GM23338 (cell line): ENCODE measurements around the gene EMID1. TPM values are rescaled to one million over a fixed set of nuclear protein-coding genes. Genes with fewer than 3 reads are reported as not detected.

Experiments
- ATAC-seq: fragments of 200-7000 bp; cut with Tn5 transposase; 3 replicates; pipeline ENCODE4 v1.9.1; 2020
- DNase-seq: peaks from one replicate; pipeline ENCODE4 v3.0.0-alpha.2; 2015; ENCODE audit warnings: low spot score
- H2AFZ ChIP-seq: fragments of 200-600 bp; sonication (generic); 2 replicates; pipeline ENCODE4 v1.8.0; 2016; ENCODE audit warnings: antibody characterized with exemption, mild to moderate bottlenecking, moderate library complexity
- H3F3A ChIP-seq: fragments of 200-600 bp; sonication (generic); replicated peaks from 2 replicates; pipeline ENCODE4 v1.8.0; 2017; ENCODE audit warnings: antibody characterized with exemption, mixed run types, low read depth
- H3K27ac ChIP-seq: fragments of 200-600 bp; sonication (generic); 2 replicates; pipeline ENCODE4 v1.6.1; 2016; ENCODE audit warnings: low read depth
- H3K27me3 ChIP-seq: fragments of 200-600 bp; sonication (generic); 2 replicates; pipeline ENCODE4 v1.8.0; 2016; ENCODE audit warnings: mild to moderate bottlenecking, mixed run types, moderate library complexity; ENCODE audit not compliant: insufficient read depth
- H3K36me3 ChIP-seq: fragments of 200-600 bp; sonication (generic); 2 replicates; pipeline ENCODE4 v1.8.0; 2016; ENCODE audit warnings: mild to moderate bottlenecking; ENCODE audit not compliant: insufficient read depth
- H3K4me1 ChIP-seq: fragments of 200-600 bp; sonication (generic); 2 replicates; pipeline ENCODE4 v1.8.0; 2016; ENCODE audit warnings: mild to moderate bottlenecking, moderate library complexity; ENCODE audit not compliant: insufficient read depth
- H3K4me2 ChIP-seq: fragments of 200-600 bp; sonication (generic); 2 replicates; pipeline ENCODE4 v1.7.1; 2017; ENCODE audit warnings: mixed run types
- H3K4me3 ChIP-seq: fragments of 200-600 bp; sonication (generic); 2 replicates; pipeline ENCODE4 v1.6.1; 2016; ENCODE audit warnings: mixed run types
- H3K79me2 ChIP-seq: fragments of 200-600 bp; sonication (generic); replicated peaks from 2 replicates; pipeline ENCODE4 v1.8.0; 2017; ENCODE audit warnings: mild to moderate bottlenecking; ENCODE audit not compliant: insufficient read depth
- H3K9me2 ChIP-seq: fragments of 200-600 bp; sonication (generic); 2 replicates; pipeline ENCODE4 v1.8.0; 2017; ENCODE audit not compliant: insufficient read depth
- H4K20me1 ChIP-seq: fragments of 200-600 bp; sonication (generic); replicated peaks from 2 replicates; pipeline ENCODE4 v1.8.0; 2017; ENCODE audit warnings: mild to moderate bottlenecking; ENCODE audit not compliant: insufficient read depth
- H3K27ac Mint-ChIP-seq: 2 replicates; pipeline ENCODE4 v1.8.0; 2020; ENCODE audit warnings: inconsistent platforms, mild to moderate bottlenecking, moderate library complexity, mixed read lengths
- H3K27me3 Mint-ChIP-seq: 3 replicates; pipeline ENCODE4 v1.8.0; 2022; ENCODE audit warnings: low read depth, mild to moderate bottlenecking, moderate library complexity, mixed read lengths, inconsistent platforms; ENCODE audit not compliant: insufficient read depth, poor library complexity
- H3K36me3 Mint-ChIP-seq: 3 replicates; pipeline ENCODE4 v1.8.0; 2021; ENCODE audit warnings: low read depth, mild to moderate bottlenecking, inconsistent platforms, moderate library complexity, mixed read lengths
- H3K4me1 Mint-ChIP-seq: 3 replicates; pipeline ENCODE4 v1.8.0; 2020; ENCODE audit warnings: mild to moderate bottlenecking, inconsistent platforms, mixed read lengths
- H3K4me3 Mint-ChIP-seq: 3 replicates; pipeline ENCODE4 v1.8.0; 2021; ENCODE audit warnings: moderate library complexity, mild to moderate bottlenecking, inconsistent platforms, mixed read lengths
- H3K9me3 Mint-ChIP-seq: 3 replicates; pipeline ENCODE4 v1.8.0; 2020; ENCODE audit warnings: moderate library complexity, mild to moderate bottlenecking, inconsistent platforms, mixed read lengths
- CREB1 ChIP-seq: fragments of 250-450 bp; sonication (Bioruptor Pico); IDR thresholded peaks from 2 replicates; pipeline ENCODE4 v1.5.0; 2020; ENCODE audit warnings: low read depth, mild to moderate bottlenecking, moderate library complexity
- EZH2 ChIP-seq: fragments of 200-600 bp; sonication (generic); IDR thresholded peaks from one replicate; pipeline ENCODE4 v1.8.0; 2017; ENCODE audit warnings: antibody characterized with exemption, mild to moderate bottlenecking, low read depth; ENCODE audit not compliant: unreplicated experiment
- EZH2phosphoT487 ChIP-seq: fragments of 200-600 bp; sonication (generic); IDR thresholded peaks from one replicate; pipeline ENCODE4 v1.8.1; 2018; ENCODE audit warnings: antibody characterized with exemption; ENCODE audit not compliant: unreplicated experiment
- JUNB ChIP-seq: IDR thresholded peaks from one replicate; pipeline ENCODE4 v1.6.1; 2016; ENCODE audit warnings: antibody characterized with exemption; ENCODE audit not compliant: unreplicated experiment
- NANOG ChIP-seq: IDR thresholded peaks from 2 replicates; pipeline ENCODE4 v1.6.1; 2016; ENCODE audit warnings: antibody characterized with exemption, borderline replicate concordance
- POLR2AphosphoS5 ChIP-seq: IDR thresholded peaks from 2 replicates; pipeline ENCODE4 v1.6.1; 2016; ENCODE audit warnings: antibody characterized with exemption, low read depth
- STAT1 ChIP-seq: IDR thresholded peaks from one replicate; pipeline ENCODE4 v1.6.1; 2016; ENCODE audit warnings: antibody characterized with exemption; ENCODE audit not compliant: unreplicated experiment
- ZNF114 ChIP-seq: fragments of 250-450 bp; sonication (Bioruptor Pico); IDR thresholded peaks from 2 replicates; pipeline ENCODE4 v1.5.0; 2020; ENCODE audit warnings: mild to moderate bottlenecking, moderate library complexity
- ZNF331 ChIP-seq: fragments of 250-450 bp; sonication (Bioruptor Pico); IDR thresholded peaks from 2 replicates; pipeline ENCODE4 v1.5.0; 2020; ENCODE audit warnings: low read depth, mild to moderate bottlenecking, moderate library complexity
- polyA plus RNA-seq: library from polyadenylated mRNA; unstranded; fragments of >200 nt; fragmentation: Nextera tagmentation; extraction: Ambion mirVana; gene quantifications from 2 replicates; pipeline ENCODE4 v1.2.1, GENCODE V29; 2016
- total RNA-seq: library from RNA; depleted of rRNA; stranded (reverse); fragments of >200 nt; shearing (Covaris generic); gene quantifications from 2 replicates; pipeline ENCODE4 v1.2.3, GENCODE V29; 2014
- TF ChIP-seq, protein P1 (sequence below): IDR thresholded peaks from 2 replicates; pipeline ENCODE4 v1.6.1; 2016; ENCODE audit warnings: antibody characterized with exemption
- TF ChIP-seq, protein P2 (sequence below): fragments of 250-450 bp; sonication (Bioruptor Pico); IDR thresholded peaks from 2 replicates; pipeline ENCODE4 v1.5.0; 2020; ENCODE audit warnings: mild to moderate bottlenecking, moderate library complexity
- TF ChIP-seq, protein P3 (sequence below): IDR thresholded peaks from one replicate; pipeline ENCODE4 v1.6.1; 2018; ENCODE audit warnings: antibody characterized with exemption; ENCODE audit not compliant: unreplicated experiment
- TF ChIP-seq, protein P4 (sequence below), 2 experiments: fragments of 200-600 bp in 1 of 2; sonication (generic) in 1 of 2; conservative IDR thresholded peaks; 2 replicates each; pipeline versions ENCODE4 v1.5.1 to v1.6.1; 2016 to 2017; ENCODE audit warnings: antibody characterized with exemption in 2 of 2, low read depth in 2 of 2, mild to moderate bottlenecking in 2 of 2, moderate library complexity in 1 of 2

Gene EMID1
- total and polyA plus RNA-seq, 2 experiments from 2014 or later = 3.0 to 13.4 TPM

DNA sequence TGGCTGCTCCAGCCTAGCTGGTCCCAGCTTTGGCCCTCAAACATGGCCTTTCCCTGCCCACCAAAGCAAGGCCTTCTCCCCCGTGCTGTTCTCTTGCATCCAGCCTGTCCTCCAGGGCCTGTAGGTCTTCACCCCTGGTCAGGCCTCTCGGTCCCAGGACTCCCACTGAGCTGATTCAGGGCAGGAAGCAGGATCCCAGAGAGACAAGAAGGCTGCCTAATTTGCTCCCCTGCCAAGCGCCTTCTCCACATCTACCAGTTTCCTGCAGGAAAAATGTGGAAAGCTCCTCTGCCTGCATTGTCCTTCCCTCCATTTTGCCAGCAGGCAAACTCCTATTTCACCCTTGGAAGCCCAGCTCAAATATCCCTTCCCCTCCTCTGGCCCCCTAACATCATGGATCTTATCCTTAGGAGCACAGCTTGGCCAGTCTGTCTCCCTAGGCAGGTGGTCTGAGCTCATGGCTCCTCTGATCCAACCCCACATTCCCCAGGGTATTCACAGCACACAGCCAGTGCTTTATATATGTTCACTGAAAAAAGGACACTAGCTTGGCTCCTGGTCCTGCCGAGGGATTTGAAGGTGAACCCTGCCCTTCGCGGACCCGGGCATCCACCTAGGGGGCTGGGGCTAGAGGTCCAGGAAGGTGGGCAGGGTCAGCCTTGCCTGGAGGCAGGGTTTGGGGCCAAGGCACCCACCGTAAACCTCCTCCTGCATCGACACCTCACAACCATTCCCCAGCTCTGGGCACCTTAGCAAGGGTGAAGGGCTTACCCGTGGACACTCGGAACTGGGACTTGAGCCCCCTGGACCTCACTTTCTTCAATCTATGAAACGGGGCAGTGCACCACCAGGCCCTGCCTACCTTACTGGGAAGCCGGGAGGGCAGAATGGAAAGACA, 61.1 kb downstream of the EMID1 start:
- H3K9me3 Mint-ChIP-seq = no peaks in the 10 kb centered on the region
- no peak for TF ChIP-seq ZNF114 (CRISPR knock-in tag)
- no peak for TF ChIP-seq EZH2phosphoT487
- TF ChIP-seq, protein P1, sequence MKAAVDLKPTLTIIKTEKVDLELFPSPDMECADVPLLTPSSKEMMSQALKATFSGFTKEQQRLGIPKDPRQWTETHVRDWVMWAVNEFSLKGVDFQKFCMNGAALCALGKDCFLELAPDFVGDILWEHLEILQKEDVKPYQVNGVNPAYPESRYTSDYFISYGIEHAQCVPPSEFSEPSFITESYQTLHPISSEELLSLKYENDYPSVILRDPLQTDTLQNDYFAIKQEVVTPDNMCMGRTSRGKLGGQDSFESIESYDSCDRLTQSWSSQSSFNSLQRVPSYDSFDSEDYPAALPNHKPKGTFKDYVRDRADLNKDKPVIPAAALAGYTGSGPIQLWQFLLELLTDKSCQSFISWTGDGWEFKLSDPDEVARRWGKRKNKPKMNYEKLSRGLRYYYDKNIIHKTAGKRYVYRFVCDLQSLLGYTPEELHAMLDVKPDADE = no peak
- no peak for TF ChIP-seq EZH2
- TF ChIP-seq NANOG = no peak
- no peak for TF ChIP-seq STAT1
- no peak for TF ChIP-seq POLR2AphosphoS5
- TF ChIP-seq, protein P2, sequence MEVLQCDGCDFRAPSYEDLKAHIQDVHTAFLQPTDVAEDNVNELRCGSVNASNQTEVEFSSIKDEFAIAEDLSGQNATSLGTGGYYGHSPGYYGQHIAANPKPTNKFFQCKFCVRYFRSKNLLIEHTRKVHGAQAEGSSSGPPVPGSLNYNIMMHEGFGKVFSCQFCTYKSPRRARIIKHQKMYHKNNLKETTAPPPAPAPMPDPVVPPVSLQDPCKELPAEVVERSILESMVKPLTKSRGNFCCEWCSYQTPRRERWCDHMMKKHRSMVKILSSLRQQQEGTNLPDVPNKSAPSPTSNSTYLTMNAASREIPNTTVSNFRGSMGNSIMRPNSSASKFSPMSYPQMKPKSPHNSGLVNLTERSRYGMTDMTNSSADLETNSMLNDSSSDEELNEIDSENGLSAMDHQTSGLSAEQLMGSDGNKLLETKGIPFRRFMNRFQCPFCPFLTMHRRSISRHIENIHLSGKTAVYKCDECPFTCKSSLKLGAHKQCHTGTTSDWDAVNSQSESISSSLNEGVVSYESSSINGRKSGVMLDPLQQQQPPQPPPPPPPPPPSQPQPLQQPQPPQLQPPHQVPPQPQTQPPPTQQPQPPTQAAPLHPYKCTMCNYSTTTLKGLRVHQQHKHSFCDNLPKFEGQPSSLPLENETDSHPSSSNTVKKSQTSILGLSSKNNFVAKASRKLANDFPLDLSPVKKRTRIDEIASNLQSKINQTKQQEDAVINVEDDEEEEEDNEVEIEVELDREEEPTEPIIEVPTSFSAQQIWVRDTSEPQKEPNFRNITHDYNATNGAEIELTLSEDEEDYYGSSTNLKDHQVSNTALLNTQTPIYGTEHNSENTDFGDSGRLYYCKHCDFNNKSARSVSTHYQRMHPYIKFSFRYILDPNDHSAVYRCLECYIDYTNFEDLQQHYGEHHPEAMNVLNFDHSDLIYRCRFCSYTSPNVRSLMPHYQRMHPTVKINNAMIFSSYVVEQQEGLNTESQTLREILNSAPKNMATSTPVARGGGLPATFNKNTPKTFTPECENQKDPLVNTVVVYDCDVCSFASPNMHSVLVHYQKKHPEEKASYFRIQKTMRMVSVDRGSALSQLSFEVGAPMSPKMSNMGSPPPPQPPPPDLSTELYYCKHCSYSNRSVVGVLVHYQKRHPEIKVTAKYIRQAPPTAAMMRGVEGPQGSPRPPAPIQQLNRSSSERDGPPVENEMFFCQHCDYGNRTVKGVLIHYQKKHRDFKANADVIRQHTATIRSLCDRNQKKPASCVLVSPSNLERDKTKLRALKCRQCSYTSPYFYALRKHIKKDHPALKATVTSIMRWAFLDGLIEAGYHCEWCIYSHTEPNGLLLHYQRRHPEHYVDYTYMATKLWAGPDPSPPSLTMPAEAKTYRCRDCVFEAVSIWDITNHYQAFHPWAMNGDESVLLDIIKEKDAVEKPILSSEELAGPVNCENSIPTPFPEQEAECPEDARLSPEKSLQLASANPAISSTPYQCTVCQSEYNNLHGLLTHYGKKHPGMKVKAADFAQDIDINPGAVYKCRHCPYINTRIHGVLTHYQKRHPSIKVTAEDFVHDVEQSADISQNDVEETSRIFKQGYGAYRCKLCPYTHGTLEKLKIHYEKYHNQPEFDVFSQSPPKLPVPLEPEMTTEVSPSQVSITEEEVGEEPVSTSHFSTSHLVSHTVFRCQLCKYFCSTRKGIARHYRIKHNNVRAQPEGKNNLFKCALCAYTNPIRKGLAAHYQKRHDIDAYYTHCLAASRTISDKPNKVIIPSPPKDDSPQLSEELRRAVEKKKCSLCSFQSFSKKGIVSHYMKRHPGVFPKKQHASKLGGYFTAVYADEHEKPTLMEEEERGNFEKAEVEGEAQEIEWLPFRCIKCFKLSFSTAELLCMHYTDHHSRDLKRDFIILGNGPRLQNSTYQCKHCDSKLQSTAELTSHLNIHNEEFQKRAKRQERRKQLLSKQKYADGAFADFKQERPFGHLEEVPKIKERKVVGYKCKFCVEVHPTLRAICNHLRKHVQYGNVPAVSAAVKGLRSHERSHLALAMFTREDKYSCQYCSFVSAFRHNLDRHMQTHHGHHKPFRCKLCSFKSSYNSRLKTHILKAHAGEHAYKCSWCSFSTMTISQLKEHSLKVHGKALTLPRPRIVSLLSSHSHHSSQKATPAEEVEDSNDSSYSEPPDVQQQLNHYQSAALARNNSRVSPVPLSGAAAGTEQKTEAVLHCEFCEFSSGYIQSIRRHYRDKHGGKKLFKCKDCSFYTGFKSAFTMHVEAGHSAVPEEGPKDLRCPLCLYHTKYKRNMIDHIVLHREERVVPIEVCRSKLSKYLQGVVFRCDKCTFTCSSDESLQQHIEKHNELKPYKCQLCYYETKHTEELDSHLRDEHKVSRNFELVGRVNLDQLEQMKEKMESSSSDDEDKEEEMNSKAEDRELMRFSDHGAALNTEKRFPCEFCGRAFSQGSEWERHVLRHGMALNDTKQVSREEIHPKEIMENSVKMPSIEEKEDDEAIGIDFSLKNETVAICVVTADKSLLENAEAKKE (CRISPR knock-in tag) = no peak
- TF ChIP-seq ZNF331 (CRISPR knock-in tag) = no peak
- TF ChIP-seq, protein P3, sequence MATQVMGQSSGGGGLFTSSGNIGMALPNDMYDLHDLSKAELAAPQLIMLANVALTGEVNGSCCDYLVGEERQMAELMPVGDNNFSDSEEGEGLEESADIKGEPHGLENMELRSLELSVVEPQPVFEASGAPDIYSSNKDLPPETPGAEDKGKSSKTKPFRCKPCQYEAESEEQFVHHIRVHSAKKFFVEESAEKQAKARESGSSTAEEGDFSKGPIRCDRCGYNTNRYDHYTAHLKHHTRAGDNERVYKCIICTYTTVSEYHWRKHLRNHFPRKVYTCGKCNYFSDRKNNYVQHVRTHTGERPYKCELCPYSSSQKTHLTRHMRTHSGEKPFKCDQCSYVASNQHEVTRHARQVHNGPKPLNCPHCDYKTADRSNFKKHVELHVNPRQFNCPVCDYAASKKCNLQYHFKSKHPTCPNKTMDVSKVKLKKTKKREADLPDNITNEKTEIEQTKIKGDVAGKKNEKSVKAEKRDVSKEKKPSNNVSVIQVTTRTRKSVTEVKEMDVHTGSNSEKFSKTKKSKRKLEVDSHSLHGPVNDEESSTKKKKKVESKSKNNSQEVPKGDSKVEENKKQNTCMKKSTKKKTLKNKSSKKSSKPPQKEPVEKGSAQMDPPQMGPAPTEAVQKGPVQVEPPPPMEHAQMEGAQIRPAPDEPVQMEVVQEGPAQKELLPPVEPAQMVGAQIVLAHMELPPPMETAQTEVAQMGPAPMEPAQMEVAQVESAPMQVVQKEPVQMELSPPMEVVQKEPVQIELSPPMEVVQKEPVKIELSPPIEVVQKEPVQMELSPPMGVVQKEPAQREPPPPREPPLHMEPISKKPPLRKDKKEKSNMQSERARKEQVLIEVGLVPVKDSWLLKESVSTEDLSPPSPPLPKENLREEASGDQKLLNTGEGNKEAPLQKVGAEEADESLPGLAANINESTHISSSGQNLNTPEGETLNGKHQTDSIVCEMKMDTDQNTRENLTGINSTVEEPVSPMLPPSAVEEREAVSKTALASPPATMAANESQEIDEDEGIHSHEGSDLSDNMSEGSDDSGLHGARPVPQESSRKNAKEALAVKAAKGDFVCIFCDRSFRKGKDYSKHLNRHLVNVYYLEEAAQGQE = no peak
- TF ChIP-seq CREB1 (CRISPR knock-in tag) = no peak
- TF ChIP-seq, protein P4, sequence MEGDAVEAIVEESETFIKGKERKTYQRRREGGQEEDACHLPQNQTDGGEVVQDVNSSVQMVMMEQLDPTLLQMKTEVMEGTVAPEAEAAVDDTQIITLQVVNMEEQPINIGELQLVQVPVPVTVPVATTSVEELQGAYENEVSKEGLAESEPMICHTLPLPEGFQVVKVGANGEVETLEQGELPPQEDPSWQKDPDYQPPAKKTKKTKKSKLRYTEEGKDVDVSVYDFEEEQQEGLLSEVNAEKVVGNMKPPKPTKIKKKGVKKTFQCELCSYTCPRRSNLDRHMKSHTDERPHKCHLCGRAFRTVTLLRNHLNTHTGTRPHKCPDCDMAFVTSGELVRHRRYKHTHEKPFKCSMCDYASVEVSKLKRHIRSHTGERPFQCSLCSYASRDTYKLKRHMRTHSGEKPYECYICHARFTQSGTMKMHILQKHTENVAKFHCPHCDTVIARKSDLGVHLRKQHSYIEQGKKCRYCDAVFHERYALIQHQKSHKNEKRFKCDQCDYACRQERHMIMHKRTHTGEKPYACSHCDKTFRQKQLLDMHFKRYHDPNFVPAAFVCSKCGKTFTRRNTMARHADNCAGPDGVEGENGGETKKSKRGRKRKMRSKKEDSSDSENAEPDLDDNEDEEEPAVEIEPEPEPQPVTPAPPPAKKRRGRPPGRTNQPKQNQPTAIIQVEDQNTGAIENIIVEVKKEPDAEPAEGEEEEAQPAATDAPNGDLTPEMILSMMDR (conservative IDR thresholded peaks at IDR 0.05; ENCODE audit: low read depth in 2 of 2) = no peak
- TF ChIP-seq JUNB = no peak
- H3K36me3 ChIP-seq = peaks cover 17% of the 10 kb centered on the region
- H3K27ac ChIP-seq = peak overlapping the region; percentile 100
- H3K4me3 ChIP-seq = peak overlapping the region; percentile 99
- peaks cover 70% of the 10 kb centered on the region for H3K36me3 Mint-ChIP-seq
- peaks cover 31% of the 10 kb centered on the region for H3K4me1 Mint-ChIP-seq
- H2AFZ ChIP-seq = peak overlapping the region; percentile 52
- H3K4me3 Mint-ChIP-seq = peak overlapping the region; percentile 92
- peak; percentile 5 for ATAC-seq
- peak; percentile 17 for DNase-seq
- no peaks in the 10 kb centered on the region for H3K9me2 ChIP-seq
- peaks cover 30% of the 10 kb centered on the region for H3K4me1 ChIP-seq
- H3K79me2 ChIP-seq = peaks cover 58% of the 10 kb centered on the region
- 0 out of 2 replicates have a peak, but pooled peaks cover 2% of the 10 kb centered on the region for H3F3A ChIP-seq
- peaks cover 18% of the 10 kb centered on the region for H3K27me3 Mint-ChIP-seq
- H4K20me1 ChIP-seq = peaks cover 29% of the 10 kb centered on the region
- H3K27me3 ChIP-seq = no peaks in the 10 kb centered on the region
- peak overlapping the region; percentile 94 for H3K27ac Mint-ChIP-seq
- peak overlapping the region; percentile 100 for H3K4me2 ChIP-seq
